SK-N-MC (cell line): ENCODE measurements around the gene CDH12.
"Not testable (repeated sequence)": the region's sequence is repeated elsewhere in the genome, so short reads cannot be mapped to it uniquely, and the experiment has no call there.

Experiments used
- DNase-seq: peaks from one replicate; pipeline ENCODE4 v3.0.0-alpha.2; 2011; ENCODE audit warnings: low read depth, low spot score
- H3K27ac ChIP-seq: fragments of 200-600 bp; sonication (generic); 2 replicates; pipeline ENCODE4 v1.5.1; 2016; ENCODE audit warnings: mixed run types
- H3K36me3 ChIP-seq: fragments of 200-600 bp; sonication (generic); 2 replicates; pipeline ENCODE4 v1.6.1; 2017; ENCODE audit warnings: antibody characterized with exemption, low read length, mixed read lengths; ENCODE audit not compliant: insufficient read depth
- H3K4me3 ChIP-seq: fragments of 200-600 bp; sonication (generic); 2 replicates; pipeline ENCODE4 v1.5.1; 2016
- H3K9ac ChIP-seq: fragments of 200-600 bp; sonication (generic); 2 replicates; pipeline ENCODE4 v1.8.0; 2017; ENCODE audit warnings: mixed run types, mixed read lengths; ENCODE audit not compliant: insufficient read length
- H3K9me3 ChIP-seq: fragments of 200-600 bp; sonication (generic); 2 replicates; pipeline ENCODE4 v1.6.1; 2017; ENCODE audit warnings: low read depth, mild to moderate bottlenecking, antibody characterized with exemption, low read length, moderate library complexity, mixed read lengths
- EZH2 ChIP-seq: fragments of 200-600 bp; sonication (generic); IDR thresholded peaks from one replicate; pipeline ENCODE4 v1.6.1; 2017; ENCODE audit warnings: antibody characterized with exemption
- FOXP2 ChIP-seq: optimal IDR thresholded peaks from 2 replicates; pipeline ENCODE3; 2011; ENCODE audit warnings: mild to moderate bottlenecking, moderate library complexity; ENCODE audit not compliant: insufficient read depth; ENCODE audit errors: extremely low read length, control extremely low read depth
- POLR2AphosphoS5 ChIP-seq: IDR thresholded peaks from 2 replicates; pipeline ENCODE4 v1.6.1; 2012; ENCODE audit warnings: mild to moderate bottlenecking, low read depth, low read length, borderline replicate concordance

The CDH12 gene

GRCh38 chr5:22787807-22788206 lies 65.3 kb downstream of the CDH12 start:
- H3K36me3 ChIP-seq: no peaks in the 10 kb centered on the region
- TF ChIP-seq EZH2 (no peak), POLR2AphosphoS5 (no peak), FOXP2 (no peak)
- no peak for DNase-seq

GRCh38 chr5:22787398-22787797 lies 65.7 kb downstream of the CDH12 start:
- TF ChIP-seq POLR2AphosphoS5 (no peak), EZH2 (no peak), FOXP2 (no peak)
- Histone ChIP-seq H3K9me3 (no peaks in the 10 kb centered on the region), H3K27ac (no peak overlapping the region), H3K9ac (no peak overlapping the region), H3K36me3 (no peaks in the 10 kb centered on the region), H3K4me3 (no peak overlapping the region)
- DNase-seq: no peak

More at GRCh38 chr5:22787807-22788206, 65.3 kb downstream of the CDH12 start:
- Histone ChIP-seq H3K9ac (no peak overlapping the region), H3K9me3 (no peaks in the 10 kb centered on the region), H3K27ac (no peak overlapping the region), H3K4me3 (no peak overlapping the region)

GRCh38 chr5:22780756-22781155 lies 72.4 kb downstream of the CDH12 start:
- DNase-seq: no peak
- TF ChIP-seq POLR2AphosphoS5 (no peak), FOXP2 (no peak), EZH2 (no peak)
- no peaks in the 10 kb centered on the region for H3K9me3 ChIP-seq
- H3K36me3 ChIP-seq: no peaks in the 10 kb centered on the region
- H3K27ac ChIP-seq: no peak overlapping the region
- H3K9ac ChIP-seq: no peak overlapping the region
- H3K4me3 ChIP-seq: no peak overlapping the region

GRCh38 chr5:22779499-22779898 lies 73.6 kb downstream of the CDH12 start:
- H3K9me3 ChIP-seq: no peaks in the 10 kb centered on the region
- no peak overlapping the region for H3K4me3 ChIP-seq
- no peaks in the 10 kb centered on the region for H3K36me3 ChIP-seq
- TF ChIP-seq EZH2: no peak
- no peak for TF ChIP-seq POLR2AphosphoS5
- no peak overlapping the region for H3K9ac ChIP-seq
- no peak overlapping the region for H3K27ac ChIP-seq
- DNase-seq: no peak

GRCh38 chr5:22776285-22776684 lies 76.9 kb downstream of the CDH12 start:
- Histone ChIP-seq H3K9ac (no peak overlapping the region), H3K27ac (no peak overlapping the region), H3K36me3 (no peaks in the 10 kb centered on the region), H3K9me3 (no peaks in the 10 kb centered on the region), H3K4me3 (no peak overlapping the region)
- TF ChIP-seq POLR2AphosphoS5: no peak
- TF ChIP-seq FOXP2: no peak
- TF ChIP-seq EZH2: no peak
- DNase-seq: no peak

GRCh38 chr5:22774214-22774613 lies 78.9 kb downstream of the CDH12 start:
- not testable (repeated sequence) for H3K36me3 ChIP-seq, H3K9ac ChIP-seq, DNase-seq, H3K27ac ChIP-seq, H3K9me3 ChIP-seq, H3K4me3 ChIP-seq

GRCh38 chr5:22764736-22765135 lies 88.4 kb downstream of the CDH12 start:
- Histone ChIP-seq H3K36me3 (no peaks in the 10 kb centered on the region), H3K9me3 (no peaks in the 10 kb centered on the region), H3K27ac (no peak overlapping the region), H3K9ac (no peak overlapping the region), H3K4me3 (no peak overlapping the region)
- no peak for DNase-seq
- TF ChIP-seq POLR2AphosphoS5 (no peak), FOXP2 (no peak), EZH2 (no peak)

- no peak for TF ChIP-seq EZH2
- TF ChIP-seq FOXP2: no peak
- Histone ChIP-seq H3K27ac (no peak overlapping the region), H3K9ac (no peak overlapping the region), H3K4me3 (no peak overlapping the region), H3K9me3 (no peaks in the 10 kb centered on the region), H3K36me3 (no peaks in the 10 kb centered on the region)
- DNase-seq: no peak
Observed at GRCh38 chr5:22757776-22758175, 95.4 kb downstream of the CDH12 start.

GRCh38 chr5:22754155-22754554 lies 99.0 kb downstream of the CDH12 start:
- TF ChIP-seq POLR2AphosphoS5: no peak
- no peak for TF ChIP-seq EZH2
- TF ChIP-seq FOXP2: no peak
- Histone ChIP-seq H3K9me3 (no peaks in the 10 kb centered on the region), H3K9ac (no peak overlapping the region), H3K4me3 (no peak overlapping the region), H3K27ac (no peak overlapping the region), H3K36me3 (no peaks in the 10 kb centered on the region)
- DNase-seq: no peak
